GM12878 (cell line): ENCODE data around the gene MSI2. TPM values are rescaled to one million over a fixed set of nuclear protein-coding genes. Genes with fewer than 3 reads are reported as not detected.

Experiments
- ASH2L ChIP-seq: fragments of 300-600, 200-600 bp; sonication (generic); IDR thresholded peaks from 2 replicates; pipeline ENCODE4 v1.6.1; 2017; ENCODE audit warnings: low read depth, mild to moderate bottlenecking, borderline replicate concordance
- ATF7 ChIP-seq: fragments of 450-650 bp; IDR thresholded peaks from 2 replicates; pipeline ENCODE4 v1.6.1; 2016; ENCODE audit warnings: low read depth, mild to moderate bottlenecking
- CBX3 ChIP-seq: fragments of 200-600 bp; sonication (generic); IDR thresholded peaks from 2 replicates; pipeline ENCODE4 v1.6.1; 2016; ENCODE audit warnings: low read depth, borderline replicate concordance
- CREB1 ChIP-seq: IDR thresholded peaks from 2 replicates; pipeline ENCODE4 v1.6.1; 2012; ENCODE audit warnings: low read depth, mild to moderate bottlenecking, inconsistent platforms
- HDAC6 ChIP-seq: fragments of 200-600 bp; sonication (generic); IDR thresholded peaks from one replicate; pipeline ENCODE4 v1.8.0; 2017; ENCODE audit warnings: antibody characterized with exemption; ENCODE audit not compliant: unreplicated experiment
- IKZF2 ChIP-seq, 2 experiments: fragments of 450-650 bp; IDR thresholded peaks; 2 replicates each; pipeline ENCODE4 v1.6.1; 2017; ENCODE audit warnings: mild to moderate bottlenecking in 2 of 2, moderate library complexity in 2 of 2
- NBN ChIP-seq: fragments of 450-650 bp; IDR thresholded peaks from 2 replicates; pipeline ENCODE4 v1.6.1; 2016
- NFXL1 ChIP-seq: fragments of 450-650 bp; IDR thresholded peaks from 2 replicates; pipeline ENCODE4 v1.6.1; 2017; ENCODE audit warnings: antibody characterized with exemption, mild to moderate bottlenecking, borderline replicate concordance
- NKRF ChIP-seq: fragments of 450-650 bp; conservative IDR thresholded peaks from 2 replicates; pipeline ENCODE4 v1.6.1; 2017; ENCODE audit warnings: mild to moderate bottlenecking, moderate library complexity
- NR2F1 ChIP-seq: fragments of 450-650 bp; conservative IDR thresholded peaks from 2 replicates; pipeline ENCODE4 v1.6.1; 2017; ENCODE audit warnings: mild to moderate bottlenecking
- PKNOX1 ChIP-seq: fragments of 450-650 bp; IDR thresholded peaks from 2 replicates; pipeline ENCODE4 v1.6.1; 2016; ENCODE audit warnings: mild to moderate bottlenecking
- RB1 ChIP-seq: fragments of 450-650 bp; formaldehyde crosslinking; IDR thresholded peaks from 2 replicates; pipeline ENCODE4 v1.6.1; 2017; ENCODE audit warnings: mild to moderate bottlenecking, borderline replicate concordance
- STAT1 ChIP-seq: fragments of 450-650 bp; conservative IDR thresholded peaks from 2 replicates; pipeline ENCODE4 v1.6.1; 2014; ENCODE audit warnings: antibody characterized with exemption, mild to moderate bottlenecking
- YBX1 ChIP-seq: fragments of 450-650 bp; IDR thresholded peaks from 2 replicates; pipeline ENCODE4 v1.6.1; 2016; ENCODE audit warnings: antibody characterized with exemption
- ZSCAN29 ChIP-seq: fragments of 450-650 bp; IDR thresholded peaks from 2 replicates; pipeline ENCODE4 v1.6.1; 2017; ENCODE audit warnings: mild to moderate bottlenecking, moderate library complexity
- ZZZ3 ChIP-seq: IDR thresholded peaks from 2 replicates; pipeline ENCODE4 v1.6.1; 2011; ENCODE audit warnings: low read depth; ENCODE audit not compliant: control insufficient read depth, insufficient read length
- polyA plus RNA-seq, 11 experiments: library from polyadenylated mRNA; depleted of rRNA in 4 of 11; unstranded in 6 of 11; stranded (reverse) in 5 of 11; fragments of >200 nt; fragmentation: Nextera tagmentation in 4 of 11; fragmentation: Illumina TruSeq in 1 of 11; extraction: Ambion mirVana in 4 of 11; extraction: Trizol in 1 of 11; gene quantifications; 1 replicate in 1 of 11; 2 replicates in 10 of 11; pipeline versions ENCODE4 v1.2.1 to v1.2.3, GENCODE V29; 2011 to 2016; ENCODE audit warnings: inconsistent platforms in 2 of 11, missing spikeins in 2 of 11, low read depth in 1 of 11
- total RNA-seq, 4 experiments: library from RNA; depleted of rRNA in 3 of 4; stranded (reverse); fragments of >200 nt in 3 of 4; fragmentation: Illumina TruSeq in 1 of 4; extraction: Trizol in 1 of 4; gene quantifications; 2 replicates each; pipeline versions ENCODE4 v1.2.1 to v1.2.3, GENCODE V29; 2013 to 2021

The MSI2 gene
- total and polyA plus RNA-seq, 10 of the 15 experiments (the other 5 are each of a cell fraction or from before 2014, with no cell fraction given) = 6.1 to 76.1 (median 42.0) TPM

DNA sequence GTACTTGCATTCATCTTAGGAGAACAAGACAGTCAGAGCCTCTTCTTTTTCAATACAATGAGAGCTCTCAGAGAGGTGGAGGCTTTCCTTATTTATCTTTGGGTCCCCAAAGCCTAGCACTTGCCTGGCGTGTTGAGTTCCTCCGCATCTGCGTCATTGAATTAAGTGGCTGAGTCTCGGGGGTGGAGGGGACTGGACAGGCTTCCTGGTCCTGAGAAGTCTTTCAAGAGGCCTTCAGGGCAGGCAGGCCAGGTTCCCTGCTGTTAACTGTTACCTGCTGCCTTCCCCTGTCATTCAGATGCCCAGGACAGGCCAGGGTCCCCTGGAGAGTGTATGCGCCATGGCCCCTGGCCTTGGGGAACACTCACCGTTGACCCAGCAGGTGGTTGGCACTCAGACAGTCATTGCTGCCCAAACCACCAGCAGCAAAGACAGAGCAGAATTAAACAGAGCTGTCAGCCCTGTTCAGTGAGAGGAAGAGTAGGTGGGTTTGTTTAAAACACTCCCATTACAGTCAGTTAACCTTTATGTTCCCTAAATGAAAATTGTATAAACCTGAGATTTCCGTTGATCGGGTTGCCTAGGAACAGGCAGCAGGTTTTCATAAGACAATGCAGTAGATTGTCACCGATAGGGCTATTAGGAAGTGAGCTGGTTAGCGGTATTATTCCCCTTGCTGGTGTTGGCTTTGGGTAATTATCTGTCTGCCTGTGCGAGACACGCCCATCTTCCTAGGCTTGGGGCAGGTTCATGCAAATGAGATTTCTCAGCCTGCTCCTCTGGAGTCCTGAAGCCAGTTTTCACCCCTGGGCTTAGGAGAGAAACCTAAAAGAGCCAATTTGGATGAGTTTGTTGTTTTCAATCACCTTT lies 356.1 kb downstream of the MSI2 start (continued):
- peak; percentile 42; the same call in 1 of the 2 replicates for TF ChIP-seq PKNOX1
- TF ChIP-seq ZSCAN29 = no peak
- no peak for TF ChIP-seq ASH2L
- TF ChIP-seq CBX3 = no peak
- no peak for TF ChIP-seq HDAC6
- TF ChIP-seq NBN = no peak
- no peak for TF ChIP-seq YBX1
- TF ChIP-seq NFXL1 = no peak
- TF ChIP-seq ATF7 = no peak
- no peak for TF ChIP-seq CREB1
- TF ChIP-seq RB1 = no peak
- TF ChIP-seq NKRF = no peak
- TF ChIP-seq IKZF2 (IDR thresholded peaks at IDR 0.05) = no peak
- TF ChIP-seq ZZZ3 = no peak
- TF ChIP-seq NR2F1 = no peak
- no peak for TF ChIP-seq STAT1
